ENCODE measurements around the gene OPHN1.

GRCh38 chrX:68411729-68412128 is 21.6 kb downstream of the OPHN1 start:
- TF ChIP-seq CTCF (IDR thresholded peaks at IDR 0.05), result no peak
- no peak for TF ChIP-seq POLR2A (IDR thresholded peaks at IDR 0.05)
